K562 (cell line): ENCODE data around the gene SH2B2. TPM values are rescaled to one million over a fixed set of nuclear protein-coding genes. Genes with fewer than 3 reads are reported as not detected.
A peak's percentile ranks its signal among the peaks of the same experiment; 100 is the strongest.

ENCODE experiments used
- BCLAF1 ChIP-seq, 2 experiments: fragments of 450-650 bp in 1 of 2; IDR thresholded peaks; 2 replicates each; pipeline ENCODE4 v1.6.1; 2011 to 2017; ENCODE audit warnings: low read depth in 2 of 2, antibody characterized with exemption in 1 of 2, borderline replicate concordance in 1 of 2, low read length in 1 of 2, mild to moderate bottlenecking in 1 of 2, mixed read lengths in 1 of 2; ENCODE audit not compliant: control insufficient read depth in 1 of 2
- CEBPB ChIP-seq: fragments of 450-650 bp; IDR thresholded peaks from 2 replicates; pipeline ENCODE4 v1.6.1; 2016; ENCODE audit warnings: missing genetic modification characterization, missing compliant biosample characterization
- EP300 ChIP-seq: IDR thresholded peaks from 2 replicates; pipeline ENCODE4 v1.6.1; 2012; ENCODE audit warnings: low read length, improper control_type of control experiment
- HDAC1 ChIP-seq, 2 experiments: fragments of 450-650 bp; IDR thresholded peaks; 2 replicates each; pipeline ENCODE4 v1.6.1; 2016 to 2017; ENCODE audit warnings: inconsistent platforms in 1 of 2, mild to moderate bottlenecking in 1 of 2, moderate library complexity in 1 of 2
- NRF1 ChIP-seq, 2 experiments: fragments of 450-650 bp; IDR thresholded peaks in 1 of 2; conservative IDR thresholded peaks in 1 of 2; 2 replicates each; pipeline ENCODE4 v1.6.1; 2014; ENCODE audit warnings: mild to moderate bottlenecking in 2 of 2
- RAD51 ChIP-seq: fragments of 450-650 bp; IDR thresholded peaks from 2 replicates; pipeline ENCODE4 v1.7.1; 2016; ENCODE audit warnings: low read depth, mild to moderate bottlenecking, borderline replicate concordance
- SFPQ ChIP-seq: fragments of 200-400 bp; formaldehyde crosslinking; IDR thresholded peaks from 2 replicates; pipeline ENCODE4 v1.6.1; 2017; ENCODE audit warnings: mild to moderate bottlenecking, low read depth, low read length, moderate library complexity
- SIX5 ChIP-seq, 2 experiments: IDR thresholded peaks; 2 replicates each; pipeline ENCODE4 v1.6.1; 2011; ENCODE audit warnings: low read length in 2 of 2, borderline replicate concordance in 1 of 2, low read depth in 1 of 2, mild to moderate bottlenecking in 1 of 2, moderate library complexity in 1 of 2; ENCODE audit not compliant: insufficient read depth in 1 of 2
- SMARCA5 ChIP-seq: fragments of 450-650 bp; IDR thresholded peaks from 2 replicates; pipeline ENCODE4 v1.6.1; 2016
- SPI1 ChIP-seq: IDR thresholded peaks from 2 replicates; pipeline ENCODE4 v1.6.1; 2011; ENCODE audit warnings: low read depth, low read length, control low read depth, borderline replicate concordance
- SUPT5H ChIP-seq: fragments of 450-650 bp; IDR thresholded peaks from 2 replicates; pipeline ENCODE4 v1.6.1; 2016
- THRA ChIP-seq: fragments of 450-650 bp; IDR thresholded peaks from 2 replicates; pipeline ENCODE4 v1.6.1; 2017; ENCODE audit warnings: mild to moderate bottlenecking, moderate library complexity
- ZBED1 ChIP-seq: IDR thresholded peaks from 2 replicates; pipeline ENCODE4 v1.6.1; 2014
- ZNF224 ChIP-seq: sonication (generic); formaldehyde crosslinking; IDR thresholded peaks from 2 replicates; pipeline ENCODE4 v1.8.0; 2022; ENCODE audit warnings: mild to moderate bottlenecking, missing genetic modification reagents
- polyA plus RNA-seq, 8 experiments: library from polyadenylated mRNA; depleted of rRNA in 4 of 8; stranded (reverse) in 5 of 8; unstranded in 3 of 8; fragments of >200 nt; fragmentation: Nextera tagmentation in 2 of 8; fragmentation: Illumina TruSeq in 1 of 8; extraction: Ambion mirVana in 2 of 8; extraction: Trizol in 1 of 8; gene quantifications; 2 replicates each; pipeline versions ENCODE4 v1.2.1 to v1.2.3, GENCODE V29; 2011 to 2014; ENCODE audit warnings: inconsistent platforms in 1 of 8, missing spikeins in 1 of 8
- total RNA-seq, 7 experiments: library from RNA; depleted of rRNA in 6 of 7; stranded (reverse); fragments of >200 nt in 6 of 7; fragmentation: Illumina TruSeq in 2 of 7; extraction: Trizol in 2 of 7; gene quantifications; 2 replicates each; pipeline versions ENCODE4 v1.2.1 to v1.2.3, GENCODE V29; 2011 to 2021; ENCODE audit warnings: low replicate concordance in 1 of 7
- TF ChIP-seq, protein P1 (sequence below): fragments of 250-450 bp; sonication (Bioruptor Pico); IDR thresholded peaks from 2 replicates; pipeline ENCODE4 v1.8.0; 2022; ENCODE audit warnings: moderate library complexity, mild to moderate bottlenecking, inconsistent platforms
- TF ChIP-seq, protein P2 (sequence below): fragments of 250-450 bp; sonication (Bioruptor Pico); IDR thresholded peaks from 2 replicates; pipeline ENCODE4 v1.4.0; 2020; ENCODE audit warnings: mild to moderate bottlenecking, moderate library complexity

The SH2B2 gene
- total and polyA plus RNA-seq, 9 of the 15 experiments (the other 6 are each of a cell fraction or from before 2014, with no cell fraction given), result 0.03 to 0.89 (median 0.07) TPM; not detected in 4

GRCh38 chr7:102273749-102274712 is 12.6 kb upstream of the SH2B2 start (continued):
- TF ChIP-seq, protein P1, sequence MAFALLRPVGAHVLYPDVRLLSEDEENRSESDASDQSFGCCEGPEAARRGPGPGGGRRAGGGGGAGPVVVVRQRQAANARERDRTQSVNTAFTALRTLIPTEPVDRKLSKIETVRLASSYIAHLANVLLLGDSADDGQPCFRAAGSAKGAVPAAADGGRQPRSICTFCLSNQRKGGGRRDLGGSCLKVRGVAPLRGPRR, result no peak
- TF ChIP-seq SIX5 (IDR thresholded peaks at IDR 0.05; ENCODE audit: borderline replicate concordance in 1 of 2, insufficient read depth in 1 of 2, low read depth in 1 of 2, low read length in 2 of 2) (no peak), ZBED1 (no peak), BCLAF1 (IDR thresholded peaks at IDR 0.05; ENCODE audit: borderline replicate concordance in 1 of 2, control insufficient read depth in 1 of 2, low read depth in 2 of 2, low read length in 1 of 2) (no peak), SFPQ (no peak), SUPT5H (no peak), THRA (no peak), HDAC1 (IDR thresholded peaks at IDR 0.05) (no peak), SMARCA5 (no peak), NRF1 (conservative IDR thresholded peaks at IDR 0.05 in 1 of 2, IDR thresholded peaks at IDR 0.05 in 1 of 2) (peak; percentile 51 to 61), CEBPB (tag) (no peak), RAD51 (peak; percentile 96), ZNF224 (CRISPR knock-in tag) (no peak), SPI1 (no peak), EP300 (no peak)
- TF ChIP-seq, protein P2, sequence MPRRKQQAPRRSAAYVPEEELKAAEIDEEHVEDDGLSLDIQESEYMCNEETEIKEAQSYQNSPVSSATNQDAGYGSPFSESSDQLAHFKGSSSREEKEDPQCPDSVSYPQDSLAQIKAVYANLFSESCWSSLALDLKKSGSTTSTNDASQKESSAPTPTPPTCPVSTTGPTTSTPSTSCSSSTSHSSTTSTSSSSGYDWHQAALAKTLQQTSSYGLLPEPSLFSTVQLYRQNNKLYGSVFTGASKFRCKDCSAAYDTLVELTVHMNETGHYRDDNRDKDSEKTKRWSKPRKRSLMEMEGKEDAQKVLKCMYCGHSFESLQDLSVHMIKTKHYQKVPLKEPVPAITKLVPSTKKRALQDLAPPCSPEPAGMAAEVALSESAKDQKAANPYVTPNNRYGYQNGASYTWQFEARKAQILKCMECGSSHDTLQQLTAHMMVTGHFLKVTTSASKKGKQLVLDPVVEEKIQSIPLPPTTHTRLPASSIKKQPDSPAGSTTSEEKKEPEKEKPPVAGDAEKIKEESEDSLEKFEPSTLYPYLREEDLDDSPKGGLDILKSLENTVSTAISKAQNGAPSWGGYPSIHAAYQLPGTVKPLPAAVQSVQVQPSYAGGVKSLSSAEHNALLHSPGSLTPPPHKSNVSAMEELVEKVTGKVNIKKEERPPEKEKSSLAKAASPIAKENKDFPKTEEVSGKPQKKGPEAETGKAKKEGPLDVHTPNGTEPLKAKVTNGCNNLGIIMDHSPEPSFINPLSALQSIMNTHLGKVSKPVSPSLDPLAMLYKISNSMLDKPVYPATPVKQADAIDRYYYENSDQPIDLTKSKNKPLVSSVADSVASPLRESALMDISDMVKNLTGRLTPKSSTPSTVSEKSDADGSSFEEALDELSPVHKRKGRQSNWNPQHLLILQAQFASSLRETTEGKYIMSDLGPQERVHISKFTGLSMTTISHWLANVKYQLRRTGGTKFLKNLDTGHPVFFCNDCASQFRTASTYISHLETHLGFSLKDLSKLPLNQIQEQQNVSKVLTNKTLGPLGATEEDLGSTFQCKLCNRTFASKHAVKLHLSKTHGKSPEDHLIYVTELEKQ (CRISPR knock-in tag), result no peak
